Measurements from ENCODE around the gene CPSF4.

Gene CPSF4

DNA sequence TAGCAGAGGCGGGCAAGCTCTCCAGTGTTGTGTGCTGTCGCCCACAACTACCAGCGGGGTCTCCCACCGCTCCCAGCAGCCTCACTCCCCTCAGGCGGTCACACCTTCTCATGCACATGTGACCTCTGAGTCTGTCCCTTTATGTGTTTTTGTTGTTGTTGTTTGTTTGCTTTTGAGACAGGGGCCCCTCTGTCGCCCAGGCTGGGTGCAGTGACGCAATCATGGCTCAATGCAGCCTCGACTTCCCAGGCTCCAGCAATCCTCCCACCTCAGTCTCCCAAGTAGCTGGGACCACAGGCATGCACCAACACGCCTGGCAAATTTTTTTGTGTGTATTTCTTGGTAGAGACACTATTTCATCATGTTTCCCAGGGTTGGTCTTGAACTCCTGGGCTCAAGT, 1.5 kb downstream of the CPSF4 start:
- TF ChIP-seq, protein P1, sequence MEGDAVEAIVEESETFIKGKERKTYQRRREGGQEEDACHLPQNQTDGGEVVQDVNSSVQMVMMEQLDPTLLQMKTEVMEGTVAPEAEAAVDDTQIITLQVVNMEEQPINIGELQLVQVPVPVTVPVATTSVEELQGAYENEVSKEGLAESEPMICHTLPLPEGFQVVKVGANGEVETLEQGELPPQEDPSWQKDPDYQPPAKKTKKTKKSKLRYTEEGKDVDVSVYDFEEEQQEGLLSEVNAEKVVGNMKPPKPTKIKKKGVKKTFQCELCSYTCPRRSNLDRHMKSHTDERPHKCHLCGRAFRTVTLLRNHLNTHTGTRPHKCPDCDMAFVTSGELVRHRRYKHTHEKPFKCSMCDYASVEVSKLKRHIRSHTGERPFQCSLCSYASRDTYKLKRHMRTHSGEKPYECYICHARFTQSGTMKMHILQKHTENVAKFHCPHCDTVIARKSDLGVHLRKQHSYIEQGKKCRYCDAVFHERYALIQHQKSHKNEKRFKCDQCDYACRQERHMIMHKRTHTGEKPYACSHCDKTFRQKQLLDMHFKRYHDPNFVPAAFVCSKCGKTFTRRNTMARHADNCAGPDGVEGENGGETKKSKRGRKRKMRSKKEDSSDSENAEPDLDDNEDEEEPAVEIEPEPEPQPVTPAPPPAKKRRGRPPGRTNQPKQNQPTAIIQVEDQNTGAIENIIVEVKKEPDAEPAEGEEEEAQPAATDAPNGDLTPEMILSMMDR (IDR thresholded peaks at IDR 0.05; ENCODE audit: control insufficient read depth, insufficient read depth, low read depth, low read length, missing control alignments) = no peak
- peak; percentile 24 for DNase-seq (ENCODE audit: low read depth)
- H3K4me3 ChIP-seq (ENCODE audit: control insufficient read depth, low read depth, low read length) = peak overlapping the region; percentile 99

DNA sequence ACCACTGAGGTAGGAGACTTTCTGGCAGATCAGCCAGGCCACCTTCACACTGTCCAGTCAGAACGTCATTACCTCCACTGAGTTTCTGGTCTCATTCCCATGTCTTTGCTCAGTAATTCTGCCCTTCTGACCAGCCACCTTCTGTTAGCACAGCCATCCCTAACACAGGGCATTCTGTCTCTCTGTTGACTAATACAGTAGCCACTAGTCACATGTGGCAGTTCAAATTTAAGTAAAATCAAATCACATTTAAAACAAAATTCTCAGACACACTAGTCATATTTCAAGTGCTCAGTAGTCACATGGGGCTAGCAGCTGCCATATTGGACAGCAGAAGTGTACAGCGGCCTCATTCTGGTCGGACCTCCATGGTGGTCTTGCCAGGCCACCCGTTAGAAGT, 7.4 kb downstream of the CPSF4 start:
- DNase-seq (ENCODE audit: low read depth) = no peak
- TF ChIP-seq, protein P1 (IDR thresholded peaks at IDR 0.05; ENCODE audit: control insufficient read depth, insufficient read depth, low read depth, low read length, missing control alignments) = no peak
- no peak overlapping the region for H3K4me3 ChIP-seq (ENCODE audit: control insufficient read depth, low read depth, low read length)

GRCh38 chr7:99447943-99448342, 9.2 kb downstream of the CPSF4 start:
- H3K4me3 ChIP-seq (ENCODE audit: control insufficient read depth, low read depth, low read length) = no peak overlapping the region
- DNase-seq (ENCODE audit: low read depth) = no peak
- TF ChIP-seq, protein P1 (IDR thresholded peaks at IDR 0.05; ENCODE audit: control insufficient read depth, insufficient read depth, low read depth, low read length, missing control alignments) = no peak

GRCh38 chr7:99448855-99449254, 10.1 kb downstream of the CPSF4 start:
- TF ChIP-seq, protein P1 (IDR thresholded peaks at IDR 0.05; ENCODE audit: control insufficient read depth, insufficient read depth, low read depth, low read length, missing control alignments) = no peak
- DNase-seq (ENCODE audit: low read depth) = no peak

GRCh38 chr7:99449326-99449725, 10.6 kb downstream of the CPSF4 start:
- no peak overlapping the region for H3K4me3 ChIP-seq (ENCODE audit: control insufficient read depth, low read depth, low read length)
- TF ChIP-seq, protein P1 (IDR thresholded peaks at IDR 0.05; ENCODE audit: control insufficient read depth, insufficient read depth, low read depth, low read length, missing control alignments) = no peak
- no peak for DNase-seq (ENCODE audit: low read depth)

More at GRCh38 chr7:99448855-99449254, 10.1 kb downstream of the CPSF4 start:
- H3K4me3 ChIP-seq (ENCODE audit: control insufficient read depth, low read depth, low read length) = no peak overlapping the region

DNA sequence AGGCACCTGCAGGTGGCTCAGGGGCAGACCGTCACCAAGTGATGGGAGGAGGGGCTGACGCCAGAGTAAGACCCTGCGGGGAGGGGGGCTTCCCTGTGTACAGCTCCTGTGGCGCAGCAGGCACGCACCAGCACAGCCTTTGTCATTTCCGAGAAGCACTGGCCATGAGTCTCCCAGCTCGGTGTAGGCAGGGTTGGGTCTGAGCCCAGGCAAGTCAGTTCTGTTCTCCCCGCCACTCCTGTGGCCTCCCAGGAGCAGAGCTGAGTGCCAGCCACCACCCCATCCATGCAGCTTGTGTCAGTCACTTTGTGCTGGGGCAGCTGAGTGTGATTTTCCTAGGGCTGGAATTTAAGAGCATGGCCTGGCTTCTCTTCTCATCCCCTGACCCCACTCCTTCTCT, 13.2 kb downstream of the CPSF4 start:
- no peak overlapping the region for H3K4me3 ChIP-seq (ENCODE audit: control insufficient read depth, low read depth, low read length)
- TF ChIP-seq, protein P1 (IDR thresholded peaks at IDR 0.05; ENCODE audit: control insufficient read depth, insufficient read depth, low read depth, low read length, missing control alignments) = no peak
- DNase-seq (ENCODE audit: low read depth) = no peak

GRCh38 chr7:99452541-99452940, 13.8 kb downstream of the CPSF4 start:
- no peak overlapping the region for H3K4me3 ChIP-seq (ENCODE audit: control insufficient read depth, low read depth, low read length)
- no peak for DNase-seq (ENCODE audit: low read depth)

More at GRCh38 chr7:99452541-99452940, 13.8 kb downstream of the CPSF4 start:
- TF ChIP-seq, protein P1 (IDR thresholded peaks at IDR 0.05; ENCODE audit: control insufficient read depth, insufficient read depth, low read depth, low read length, missing control alignments) = no peak

Data from AG09309 (cell line).